Stimulated activated naive CD8-positive, alpha-beta T cell treated with anti-CD3 and anti-CD28 coated beads, Interleukin-15, Interleukin-2, amounts not matched to agents 100 ng/mL and 50 ng/mL, for 24 hours (primary cell): Measurements from ENCODE around the gene SPRR1A.

Experiments
- H3K27ac Mint-ChIP-seq: one replicate; pipeline ENCODE4 v1.8.0; 2021; ENCODE audit warnings: mild to moderate bottlenecking, mixed read lengths
- H3K27me3 Mint-ChIP-seq: one replicate; pipeline ENCODE4 v1.8.0; 2021; ENCODE audit warnings: mixed read lengths
- H3K36me3 Mint-ChIP-seq: one replicate; pipeline ENCODE4 v1.8.0; 2021; ENCODE audit warnings: low read depth, mixed read lengths
- H3K4me1 Mint-ChIP-seq: one replicate; pipeline ENCODE4 v1.8.0; 2021; ENCODE audit warnings: low read depth, mixed read lengths
- H3K4me3 Mint-ChIP-seq: one replicate; pipeline ENCODE4 v1.8.0; 2021; ENCODE audit warnings: mild to moderate bottlenecking, mixed read lengths
- H3K9me3 Mint-ChIP-seq: one replicate; pipeline ENCODE4 v1.8.0; 2021; ENCODE audit warnings: mixed read lengths

Gene SPRR1A

GRCh38 chr1:153032073-153032472 lies 48.2 kb downstream of the SPRR1A start:
- no peaks in the 10 kb centered on the region for H3K9me3 Mint-ChIP-seq
- H3K4me3 Mint-ChIP-seq: no peak overlapping the region
- peaks cover 33% of the 10 kb centered on the region for H3K27me3 Mint-ChIP-seq
- no peaks in the 10 kb centered on the region for H3K36me3 Mint-ChIP-seq
- no peaks in the 10 kb centered on the region for H3K4me1 Mint-ChIP-seq
- no peak overlapping the region for H3K27ac Mint-ChIP-seq

GRCh38 chr1:153032677-153033308 lies 48.9 kb downstream of the SPRR1A start:
- no peaks in the 10 kb centered on the region for H3K4me1 Mint-ChIP-seq
- peaks cover 38% of the 10 kb centered on the region for H3K27me3 Mint-ChIP-seq
- no peaks in the 10 kb centered on the region for H3K36me3 Mint-ChIP-seq
- H3K27ac Mint-ChIP-seq: no peak overlapping the region
- no peak overlapping the region for H3K4me3 Mint-ChIP-seq
- no peaks in the 10 kb centered on the region for H3K9me3 Mint-ChIP-seq

- Mint-ChIP-seq H3K4me3 (no peak overlapping the region), H3K9me3 (no peaks in the 10 kb centered on the region), H3K27ac (no peak overlapping the region), H3K4me1 (no peaks in the 10 kb centered on the region), H3K36me3 (no peaks in the 10 kb centered on the region), H3K27me3 (peaks cover 37% of the 10 kb centered on the region)
Observed at GRCh38 chr1:153035211-153035610, 51.3 kb downstream of the SPRR1A start.
